NCI-H2227 (cell line): ENCODE measurements around the gene TMCC2.
A peak's percentile ranks its signal among the peaks of the same experiment; 100 is the strongest.
"Not testable (repeated sequence)": the region's sequence is repeated elsewhere in the genome, so short reads cannot be mapped to it uniquely, and the experiment has no call there.

Experiments
- DNase-seq: peaks from one replicate; lab custom pipeline; 2025; ENCODE audit not compliant: unreplicated experiment; lab: John Stamatoyannopoulos, UW

Gene TMCC2, protein sequence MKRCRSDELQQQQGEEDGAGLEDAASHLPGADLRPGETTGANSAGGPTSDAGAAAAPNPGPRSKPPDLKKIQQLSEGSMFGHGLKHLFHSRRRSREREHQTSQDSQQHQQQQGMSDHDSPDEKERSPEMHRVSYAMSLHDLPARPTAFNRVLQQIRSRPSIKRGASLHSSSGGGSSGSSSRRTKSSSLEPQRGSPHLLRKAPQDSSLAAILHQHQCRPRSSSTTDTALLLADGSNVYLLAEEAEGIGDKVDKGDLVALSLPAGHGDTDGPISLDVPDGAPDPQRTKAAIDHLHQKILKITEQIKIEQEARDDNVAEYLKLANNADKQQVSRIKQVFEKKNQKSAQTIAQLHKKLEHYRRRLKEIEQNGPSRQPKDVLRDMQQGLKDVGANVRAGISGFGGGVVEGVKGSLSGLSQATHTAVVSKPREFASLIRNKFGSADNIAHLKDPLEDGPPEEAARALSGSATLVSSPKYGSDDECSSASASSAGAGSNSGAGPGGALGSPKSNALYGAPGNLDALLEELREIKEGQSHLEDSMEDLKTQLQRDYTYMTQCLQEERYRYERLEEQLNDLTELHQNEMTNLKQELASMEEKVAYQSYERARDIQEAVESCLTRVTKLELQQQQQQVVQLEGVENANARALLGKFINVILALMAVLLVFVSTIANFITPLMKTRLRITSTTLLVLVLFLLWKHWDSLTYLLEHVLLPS

DNA sequence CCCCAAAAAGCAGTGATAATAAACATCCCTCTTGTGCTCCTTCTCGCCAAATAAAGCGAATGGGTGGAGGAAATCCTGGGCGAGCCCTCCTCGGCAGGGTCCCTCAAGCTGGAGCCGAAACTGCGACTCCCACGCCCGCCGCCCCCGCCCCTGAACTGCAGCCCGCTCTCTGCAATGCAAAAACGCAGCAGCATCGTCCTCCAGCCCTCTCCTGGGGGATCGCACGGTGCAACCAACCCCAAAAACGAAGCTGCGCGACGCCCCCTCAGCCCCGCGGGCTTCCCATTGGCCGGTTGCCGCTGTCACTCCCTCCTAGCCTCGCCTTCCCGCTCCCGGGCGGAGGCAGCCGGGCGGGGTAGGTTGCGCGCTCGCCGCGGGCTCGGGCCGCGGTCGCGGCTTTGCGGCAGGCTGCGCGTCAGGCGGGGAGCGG lies at the start of gene TMCC2:
TSS of gene TMCC2 (plus strand) at position 363 of the 430 bp plus-strand sequence. CDS start 619 bp downstream, outside the sequence.
- DNase-seq: peak; percentile 97

DNA sequence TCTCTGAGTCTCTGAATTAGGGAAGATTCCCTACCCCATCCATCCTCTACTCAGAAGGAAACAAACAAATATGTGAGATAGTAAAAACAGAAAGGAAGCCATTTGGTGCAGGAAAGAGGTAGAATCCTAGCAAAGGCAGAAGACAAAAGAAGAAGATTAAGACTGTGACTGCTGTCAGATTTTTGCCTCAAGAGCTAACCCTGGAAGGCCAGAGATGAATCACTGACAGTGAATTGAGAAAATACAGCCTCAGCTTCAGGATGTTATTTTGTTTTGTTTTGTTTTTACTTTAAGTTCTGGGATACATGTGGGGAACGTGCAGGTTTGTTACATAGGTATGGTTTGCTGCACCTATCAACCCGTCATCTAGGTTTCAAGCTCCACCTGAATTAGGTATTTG lies 47.9 kb upstream of the TMCC2 start:
- DNase-seq: no peak

DNA sequence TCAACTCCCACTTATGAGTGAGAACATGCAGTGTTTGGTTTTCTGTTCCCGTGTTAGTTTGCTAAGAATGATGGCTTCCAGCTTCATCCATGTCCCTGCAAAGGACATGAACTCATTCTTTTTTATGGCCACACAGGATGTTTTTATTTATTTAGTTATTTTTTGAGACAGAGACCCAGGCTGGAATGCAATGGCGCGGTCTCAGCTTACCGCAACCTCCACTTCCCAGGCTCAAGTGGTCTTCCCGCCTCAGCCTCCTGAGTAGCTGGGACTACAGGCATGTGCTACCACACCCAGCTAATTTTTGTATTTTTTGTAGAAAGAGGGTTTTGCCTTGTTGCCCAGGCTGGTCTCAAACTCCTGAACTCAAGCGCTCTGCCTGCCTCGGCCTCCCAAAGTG lies 47.4 kb upstream of the TMCC2 start:
- not testable (repeated sequence) for DNase-seq

DNA sequence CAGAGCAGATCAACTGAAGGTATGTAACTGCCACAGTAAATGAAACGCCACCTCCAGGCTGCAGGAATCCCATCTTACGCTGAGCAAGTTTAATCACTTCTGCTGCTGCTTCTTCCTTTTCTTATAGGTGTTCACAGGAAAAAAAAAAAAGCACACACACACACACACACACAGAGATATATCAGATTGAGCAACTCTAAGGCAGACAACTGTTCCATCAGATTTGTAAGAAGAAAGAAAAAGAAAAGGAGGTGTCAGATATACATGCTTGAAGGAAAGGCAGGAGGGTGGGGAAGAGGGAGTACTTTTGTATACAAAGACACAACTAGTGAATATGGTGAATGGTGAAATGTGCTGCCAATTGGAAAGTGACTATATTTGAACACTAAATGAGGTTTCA lies 44.8 kb upstream of the TMCC2 start:
- no peak for DNase-seq

DNA sequence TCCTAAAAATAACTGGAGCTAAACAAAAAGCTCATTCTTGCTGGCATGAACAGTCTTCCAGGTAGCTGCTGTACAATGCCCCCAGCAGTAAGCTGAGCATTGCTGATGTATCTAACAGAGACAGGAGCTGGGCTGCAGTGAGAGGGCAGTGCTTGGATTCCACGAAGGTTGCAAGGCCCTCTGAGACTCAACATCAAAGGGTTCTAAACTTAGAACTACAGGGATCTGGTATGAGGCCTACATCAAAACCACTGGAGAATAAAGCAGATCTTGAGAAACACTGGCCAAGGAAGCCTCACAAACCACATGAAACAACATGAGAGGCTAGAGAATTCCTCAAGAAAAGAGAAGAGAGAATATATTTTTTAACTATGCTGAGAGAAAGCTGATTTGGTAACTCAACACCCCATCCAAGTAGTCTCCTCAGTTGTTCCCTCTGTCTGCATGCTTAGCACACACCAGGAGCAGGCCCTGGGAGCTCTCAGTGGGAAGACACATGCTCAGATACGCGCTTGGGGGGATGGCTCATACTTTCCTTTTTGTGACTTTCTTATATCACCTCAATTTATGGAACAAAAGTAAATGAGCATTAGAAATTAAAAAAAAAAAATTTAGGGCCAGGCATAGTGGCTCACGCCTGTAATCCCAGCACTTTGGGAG lies 43.9 kb upstream of the TMCC2 start:
- no peak for DNase-seq

DNA sequence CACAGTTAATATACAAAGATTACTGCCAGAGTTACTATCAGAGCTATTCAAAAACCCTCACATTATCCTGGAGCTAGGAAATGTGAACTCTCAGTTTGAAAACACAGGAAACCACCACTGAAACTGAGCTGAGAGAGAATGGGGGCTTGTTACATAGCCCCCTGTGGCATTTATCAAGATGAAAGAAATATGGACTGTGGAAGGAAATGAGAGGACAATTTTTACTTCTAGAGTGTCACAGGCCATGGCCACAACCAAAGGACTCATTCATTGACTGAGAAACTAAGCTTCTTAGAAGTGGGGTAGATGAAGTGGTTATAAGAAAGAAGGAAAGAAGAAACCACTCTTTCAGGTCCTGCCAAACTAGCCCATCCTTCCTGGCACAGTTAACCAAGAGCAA lies 41.6 kb upstream of the TMCC2 start:
- no peak for DNase-seq

DNA sequence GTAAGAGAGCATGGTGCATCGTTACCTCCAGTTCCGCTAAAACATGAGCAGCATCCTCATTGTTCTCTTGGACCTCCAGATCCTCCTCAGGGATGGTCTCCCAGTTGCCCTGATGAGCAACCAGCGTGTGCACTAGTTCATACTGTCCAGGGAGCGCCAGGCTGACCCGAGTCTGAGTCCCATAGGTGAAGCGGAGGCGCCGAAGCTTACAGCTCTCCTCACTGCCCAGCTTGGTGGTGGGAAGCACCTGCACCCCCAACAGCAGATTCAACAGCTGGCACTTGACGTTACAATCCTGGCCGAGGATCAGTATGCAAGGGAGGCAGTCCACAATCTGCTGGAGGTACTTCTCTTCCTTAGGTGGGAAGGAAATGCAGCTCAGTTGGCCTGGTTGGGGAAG lies 40.3 kb upstream of the TMCC2 start:
- DNase-seq: no peak

DNA sequence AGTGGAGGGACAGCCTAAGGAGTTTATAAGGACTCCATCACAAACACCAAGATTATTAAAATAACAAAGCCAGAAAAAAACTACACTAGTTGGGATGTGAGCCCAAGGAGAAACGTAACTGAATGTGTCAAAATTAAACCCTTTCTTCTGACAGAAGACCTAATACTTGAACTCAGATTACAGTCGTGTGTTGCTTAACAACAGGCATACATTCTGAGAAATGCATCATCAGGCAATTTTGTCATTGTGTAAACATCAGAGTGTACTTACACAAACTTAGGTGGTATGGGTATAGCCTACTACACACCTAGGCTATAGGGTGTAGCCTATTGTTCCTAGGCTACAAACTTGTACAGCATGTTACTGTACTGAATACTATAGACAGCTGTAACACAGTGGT lies 39.6 kb upstream of the TMCC2 start:
- no peak for DNase-seq

DNA sequence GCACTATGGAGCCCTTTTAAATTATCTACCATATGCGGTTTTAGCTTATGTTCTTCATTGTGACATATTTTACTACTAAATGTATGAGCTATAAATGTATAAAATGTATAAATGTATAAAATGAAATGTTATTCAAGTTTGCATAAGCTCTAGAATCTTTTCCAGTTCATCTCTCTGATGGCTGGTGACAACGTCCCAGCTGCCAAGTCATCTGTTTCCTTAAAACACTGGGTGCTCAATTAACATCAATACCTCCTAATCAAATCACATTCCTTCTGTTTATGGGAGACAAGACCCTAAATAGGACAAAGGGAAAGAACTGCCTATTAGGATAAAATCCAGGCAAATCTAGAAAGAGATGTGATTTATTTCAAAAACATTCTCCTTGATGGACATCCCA lies 39.1 kb upstream of the TMCC2 start:
- no peak for DNase-seq

DNA sequence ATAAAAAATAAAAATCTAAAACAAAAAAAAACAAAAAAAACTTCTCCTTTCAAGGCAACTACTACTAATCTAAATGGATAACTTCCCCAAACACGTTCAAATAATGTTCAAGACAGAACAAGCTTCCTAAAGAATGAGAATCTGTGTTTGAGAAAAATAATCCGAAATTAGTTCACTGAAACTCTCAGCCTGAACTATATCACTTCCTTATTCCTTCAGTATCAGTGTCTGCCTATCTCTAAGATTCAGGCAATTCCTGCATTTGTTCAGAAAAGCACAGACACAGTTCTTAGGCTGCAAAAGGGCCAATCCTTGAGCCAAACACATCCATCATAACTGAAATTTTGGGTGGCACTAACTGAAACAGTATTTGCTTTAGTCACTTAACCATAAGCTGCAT lies 38.6 kb upstream of the TMCC2 start:
- no peak for DNase-seq

DNA sequence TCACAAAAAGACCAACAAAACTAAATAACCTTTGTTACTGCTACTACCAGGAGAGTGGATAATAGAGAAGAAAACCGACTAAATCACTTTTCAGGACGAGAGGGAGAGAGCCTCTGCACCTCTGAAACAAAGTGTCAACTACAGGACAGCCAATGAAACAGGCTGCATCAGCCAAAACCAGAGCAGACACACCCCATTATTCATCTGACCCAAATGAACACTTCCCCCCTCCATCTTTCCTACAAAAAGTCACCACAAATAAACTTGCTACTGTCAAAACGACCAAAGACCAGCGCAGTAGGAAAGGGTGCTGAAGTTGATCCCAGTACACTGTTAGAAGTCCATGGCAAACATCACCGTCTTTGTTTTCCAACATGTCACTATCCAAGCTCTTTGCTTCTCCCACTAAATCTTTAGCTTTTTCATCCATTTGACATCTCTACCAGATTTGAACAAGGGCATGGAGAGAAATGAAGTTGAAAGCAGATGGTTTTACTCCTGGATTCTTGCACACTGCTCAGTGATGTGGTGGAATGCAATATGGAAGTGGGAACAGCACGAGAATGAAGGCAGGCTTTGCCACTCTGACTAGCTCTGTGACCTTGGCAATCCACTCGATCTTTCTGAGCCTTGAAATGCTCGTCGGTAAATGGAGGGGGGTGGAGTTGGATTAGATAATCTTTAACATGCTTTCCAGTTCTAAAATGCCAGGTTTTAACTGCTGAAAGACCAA lies 36.7 kb upstream of the TMCC2 start:
- no peak for DNase-seq

DNA sequence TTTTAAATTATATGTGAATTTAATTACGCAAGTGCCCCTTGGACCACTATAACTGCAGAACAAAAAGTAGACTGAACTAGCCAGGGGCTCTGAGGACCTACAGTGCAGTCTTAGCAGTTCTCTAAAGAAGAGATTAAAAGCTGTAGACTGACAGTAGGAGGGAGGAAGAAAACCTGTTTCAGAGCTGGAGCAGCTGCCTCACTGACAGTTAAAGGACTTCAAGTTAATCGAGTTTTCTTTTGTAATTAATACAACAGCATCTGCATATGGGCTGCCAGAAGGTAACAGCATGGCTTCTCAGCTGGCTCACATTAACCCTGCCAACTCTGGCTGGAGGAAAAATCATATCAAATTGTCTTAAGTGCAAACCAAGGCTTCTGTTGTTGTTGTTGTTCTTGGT lies 36.1 kb upstream of the TMCC2 start:
- DNase-seq: no peak

DNA sequence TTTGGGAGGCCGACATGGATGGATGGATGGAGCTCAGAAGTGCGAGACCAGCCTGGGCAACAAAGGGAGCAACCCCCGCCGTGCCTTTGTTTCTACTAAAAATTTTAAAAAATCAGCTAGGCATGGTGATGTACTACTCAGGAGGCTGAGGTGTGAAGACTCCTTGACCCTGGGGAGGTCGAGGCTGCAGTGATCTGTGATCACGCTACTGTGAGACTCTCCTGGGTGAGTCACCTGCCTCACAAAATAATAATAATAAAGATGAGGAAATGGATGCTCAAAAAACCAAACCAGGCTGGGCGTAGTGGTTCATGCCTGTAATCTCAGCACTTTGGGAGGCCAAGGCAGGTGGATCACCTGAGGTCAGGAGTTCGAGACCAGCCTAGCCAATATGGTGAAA lies 35.5 kb upstream of the TMCC2 start:
- DNase-seq: no peak

DNA sequence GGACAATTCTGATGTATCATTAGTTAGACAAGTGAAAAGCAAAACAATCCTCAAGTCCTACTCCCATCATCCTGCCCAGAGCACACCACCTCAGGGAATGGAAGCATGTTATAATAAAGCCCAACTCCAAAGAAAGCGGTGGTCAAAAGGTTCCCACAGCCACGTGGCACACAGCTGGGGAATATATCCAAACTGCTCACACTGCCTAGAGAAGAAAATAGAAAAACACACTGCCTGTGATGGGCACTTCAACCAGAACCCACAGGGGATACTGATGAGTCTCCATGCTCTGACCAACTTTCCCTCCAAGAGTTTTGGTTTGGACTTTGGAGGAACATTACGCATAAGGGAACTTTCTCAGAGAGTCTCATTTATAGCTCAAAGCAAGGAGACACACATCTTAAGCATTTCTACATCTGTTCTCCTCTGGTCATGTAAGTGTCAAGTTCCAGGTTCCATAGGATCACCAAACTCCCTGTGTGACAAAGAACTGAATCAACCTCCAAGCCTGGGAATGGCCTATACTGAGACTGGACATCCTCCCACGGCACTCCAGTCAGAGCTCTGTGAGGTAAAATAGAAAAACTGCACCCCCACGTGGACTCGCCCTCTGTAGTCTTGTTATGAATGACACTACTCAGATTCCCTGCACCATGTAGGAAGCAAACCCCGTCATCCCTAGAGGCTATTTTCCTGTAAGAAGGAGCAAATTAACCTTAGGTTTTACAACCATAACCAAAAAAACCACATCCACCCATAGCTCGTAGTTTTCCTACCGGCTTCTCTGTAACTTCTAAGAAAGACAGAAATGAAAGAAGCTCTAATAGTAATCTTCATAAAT lies 28.4 kb upstream of the TMCC2 start:
- no peak for DNase-seq

DNA sequence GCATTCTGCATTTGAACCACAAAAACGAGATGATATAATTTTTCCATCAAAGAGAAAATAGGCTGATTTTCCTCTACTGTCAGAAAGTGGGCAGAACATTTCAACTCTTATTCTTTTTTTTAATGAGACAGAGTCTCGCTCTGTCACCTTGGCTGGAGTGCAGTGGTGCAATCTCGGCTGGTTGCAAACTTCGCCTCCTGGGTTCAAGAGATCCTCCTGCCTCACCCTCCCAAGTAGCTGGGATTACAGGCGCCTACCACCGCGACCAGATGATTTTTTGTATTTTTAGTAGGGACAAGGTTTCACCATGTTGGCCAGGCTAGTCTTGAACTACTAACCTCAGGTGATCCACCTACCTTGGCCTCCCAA lies 27.8 kb upstream of the TMCC2 start:
- no peak for DNase-seq

DNA sequence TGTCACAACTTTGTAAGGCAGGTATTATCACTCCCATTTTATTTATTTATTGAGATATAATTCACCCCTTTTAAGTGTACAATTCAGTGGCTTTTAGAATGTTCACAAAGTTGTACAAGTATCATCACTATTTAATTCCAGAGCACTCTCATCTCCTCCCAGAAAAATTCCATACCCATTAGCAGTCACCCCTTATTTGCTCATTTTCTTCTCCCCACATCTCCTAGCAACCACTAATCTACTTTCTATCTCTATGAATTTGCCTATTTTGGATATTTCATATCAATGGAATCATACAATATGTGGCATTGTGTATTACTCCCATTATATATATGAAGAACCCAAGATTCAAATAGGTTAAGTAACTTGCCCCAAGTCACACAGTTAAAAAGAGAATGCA lies 23.2 kb upstream of the TMCC2 start:
- DNase-seq: no peak

DNA sequence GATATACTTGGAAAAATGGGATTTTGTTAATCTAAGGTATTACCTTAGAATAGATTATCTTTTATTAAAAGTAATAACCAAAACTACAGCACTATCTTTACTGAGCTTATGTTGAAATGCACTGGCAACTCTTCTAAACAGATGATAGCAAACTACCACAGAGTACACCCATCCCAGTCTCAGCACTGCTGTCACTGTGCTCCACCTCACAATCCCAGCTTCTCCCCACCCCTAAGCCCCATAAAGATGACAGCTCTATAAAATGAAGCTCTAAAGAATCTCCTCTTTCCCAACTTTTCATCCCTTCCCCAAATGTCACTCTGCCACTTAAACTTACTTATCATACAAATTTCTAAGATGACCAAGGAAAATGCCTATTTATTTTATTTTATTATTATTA lies 22.7 kb upstream of the TMCC2 start:
- no peak for DNase-seq

DNA sequence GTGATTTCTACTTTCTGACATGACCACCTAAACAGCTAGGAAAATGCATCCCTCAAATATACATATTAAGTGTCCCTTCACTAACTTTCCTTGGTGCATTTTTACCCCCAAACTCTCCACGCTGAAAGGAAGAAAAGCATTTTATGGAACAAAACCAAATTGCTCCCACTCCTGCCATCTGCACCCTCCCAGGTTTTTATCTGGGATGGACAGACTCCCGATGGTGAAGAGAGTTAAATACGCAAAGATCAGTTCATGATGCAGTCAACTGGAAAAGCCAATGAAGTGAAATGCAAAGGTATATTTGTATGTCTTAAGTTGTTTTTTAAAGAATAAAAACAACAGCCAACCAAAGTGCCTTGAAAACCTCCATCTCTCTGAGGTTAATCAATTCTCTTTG lies 18.9 kb upstream of the TMCC2 start:
- no peak for DNase-seq

DNA sequence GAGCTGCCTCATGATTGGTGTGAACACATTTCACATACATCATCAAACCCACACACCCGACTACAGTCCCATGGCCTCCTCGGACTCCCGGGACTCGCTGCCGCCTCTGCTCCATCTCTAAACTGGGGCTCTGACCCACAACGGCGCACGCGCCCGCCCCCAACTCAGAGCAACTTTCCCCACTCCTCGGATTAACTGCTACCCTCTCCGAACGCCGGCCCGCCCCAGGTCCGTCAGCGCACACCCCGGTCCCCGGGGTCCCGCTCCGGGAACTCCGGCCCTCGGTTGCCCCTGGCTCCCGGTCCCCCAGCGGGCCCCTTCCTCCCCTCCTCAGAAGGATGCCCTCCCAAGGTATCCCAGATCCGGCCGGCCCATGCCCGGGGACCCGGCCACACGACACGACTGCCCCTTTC lies 17.0 kb upstream of the TMCC2 start:
- peak; percentile 47 for DNase-seq

DNA sequence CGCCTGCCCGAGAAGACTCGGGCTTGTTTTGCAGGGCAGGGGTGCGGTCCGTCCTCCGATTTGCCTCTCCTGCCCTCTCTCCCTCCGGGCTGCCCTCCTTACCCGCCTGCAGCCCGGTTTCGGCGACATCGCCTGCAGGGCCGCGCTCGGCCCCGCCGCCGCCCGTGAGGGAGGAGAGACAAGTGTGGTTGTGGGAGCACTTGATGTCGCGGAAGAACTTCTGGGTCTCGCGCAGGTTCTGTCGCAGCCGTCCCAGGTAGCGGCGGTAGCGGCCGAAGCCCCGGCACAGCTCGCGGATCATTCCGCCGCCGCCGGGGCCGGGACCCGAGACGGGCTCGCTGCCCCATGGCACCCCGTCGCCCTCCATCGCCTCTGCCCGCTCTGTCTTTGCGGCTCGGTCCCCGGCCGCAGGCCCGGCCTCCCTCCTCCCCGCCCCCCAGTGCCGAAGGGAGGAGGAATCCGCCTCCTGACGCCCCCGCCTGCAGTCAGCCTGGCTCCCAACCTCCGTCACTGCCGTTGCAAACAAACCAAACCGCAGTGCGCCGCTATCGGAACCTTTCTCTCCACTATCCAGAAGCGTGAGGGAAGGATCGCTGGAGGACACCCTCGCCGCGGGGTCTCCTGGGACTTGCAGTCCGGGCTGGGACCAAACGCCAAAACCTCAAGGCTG lies 16.4 kb upstream of the TMCC2 start, which contains the start of gene DSTYK:
TSS of gene DSTYK (minus strand) at position 534 of the 670 bp plus-strand sequence. CDS start at position 367, 167 bp downstream.
- peak; percentile 97 for DNase-seq
